Activated gamma-delta T cell treated with Interleukin-2 at 50 U/mL for 16 hours (primary cell): ENCODE results near the gene TUBGCP5.

ENCODE experiments used
- DNase-seq: peaks from one replicate; pipeline ENCODE4 v3.0.0-alpha.2; 2020

Gene TUBGCP5

GRCh38 chr15:22973987-22974386 lies 65.4 kb downstream of the TUBGCP5 start:
- DNase-seq: no peak

- DNase-seq: no peak
Observed at GRCh38 chr15:22973286-22973685, 66.1 kb downstream of the TUBGCP5 start.

GRCh38 chr15:22969489-22969888 lies 69.9 kb downstream of the TUBGCP5 start:
- DNase-seq: no peak

- no peak for DNase-seq
Observed at GRCh38 chr15:22968366-22968765, 71.0 kb downstream of the TUBGCP5 start.

GRCh38 chr15:22967084-22967770 lies 72.1 kb downstream of the TUBGCP5 start:
- no peak for DNase-seq

- no peak for DNase-seq
Observed at GRCh38 chr15:22966321-22967083, 72.9 kb downstream of the TUBGCP5 start.

- no peak for DNase-seq
Observed at GRCh38 chr15:22963641-22964040, 75.7 kb downstream of the TUBGCP5 start.

GRCh38 chr15:22962611-22963010 lies 76.8 kb downstream of the TUBGCP5 start:
- no peak for DNase-seq

- no peak for DNase-seq
Observed at GRCh38 chr15:22961762-22962161, 77.6 kb downstream of the TUBGCP5 start.

- DNase-seq: no peak
Observed at GRCh38 chr15:22960556-22960955, 78.8 kb downstream of the TUBGCP5 start.

- DNase-seq: no peak
Observed at GRCh38 chr15:22960126-22960525, 79.2 kb downstream of the TUBGCP5 start.

GRCh38 chr15:22959321-22960101 lies 79.9 kb downstream of the TUBGCP5 start:
- DNase-seq: no peak

- no peak for DNase-seq
Observed at GRCh38 chr15:22958487-22959280, 80.7 kb downstream of the TUBGCP5 start.

- no peak for DNase-seq
Observed at GRCh38 chr15:22956978-22957260, 82.5 kb downstream of the TUBGCP5 start.

- no peak for DNase-seq
Observed at GRCh38 chr15:22956257-22956977, 83.0 kb downstream of the TUBGCP5 start.

- no peak for DNase-seq
Observed at GRCh38 chr15:22955544-22956119, 83.7 kb downstream of the TUBGCP5 start.

GRCh38 chr15:22954798-22955543 lies 84.4 kb downstream of the TUBGCP5 start:
- no peak for DNase-seq

- no peak for DNase-seq
Observed at GRCh38 chr15:22954326-22954725, 85.0 kb downstream of the TUBGCP5 start.

- DNase-seq: no peak
Observed at GRCh38 chr15:22952796-22953579, 86.4 kb downstream of the TUBGCP5 start.
